Activated CD4-positive, alpha-beta T cell treated with anti-CD3 and anti-CD28 coated beads for 48 hours (primary cell): Measurements from ENCODE around the gene FBXW9.
"Not testable (repeated sequence)": the region's sequence is repeated elsewhere in the genome, so short reads cannot be mapped to it uniquely, and the experiment has no call there.

Experiments used
- DNase-seq: peaks from one replicate; pipeline ENCODE4 v3.0.0-alpha.2; 2020

Gene FBXW9

DNA sequence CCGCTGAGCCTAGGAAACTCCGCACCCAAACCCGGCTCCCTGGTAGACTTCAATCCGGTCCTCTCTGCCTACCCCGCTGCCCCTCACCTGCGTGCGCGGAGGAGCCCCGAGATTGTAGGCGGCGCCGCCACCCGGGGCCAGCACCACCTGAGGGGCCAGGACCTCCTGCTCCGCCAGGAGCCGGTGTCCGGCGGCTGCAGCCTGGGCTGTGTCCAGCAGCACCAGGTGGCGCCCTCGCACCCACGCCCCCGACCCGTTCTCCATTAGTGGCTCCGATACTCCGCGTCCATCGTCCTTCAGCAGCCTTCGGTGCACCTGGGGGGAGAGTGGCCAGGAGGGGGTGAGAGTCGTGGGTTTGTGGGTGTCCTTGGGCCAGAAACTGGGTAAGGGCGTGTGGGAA, 48.3 kb downstream of the FBXW9 start:
- no peak for DNase-seq

DNA sequence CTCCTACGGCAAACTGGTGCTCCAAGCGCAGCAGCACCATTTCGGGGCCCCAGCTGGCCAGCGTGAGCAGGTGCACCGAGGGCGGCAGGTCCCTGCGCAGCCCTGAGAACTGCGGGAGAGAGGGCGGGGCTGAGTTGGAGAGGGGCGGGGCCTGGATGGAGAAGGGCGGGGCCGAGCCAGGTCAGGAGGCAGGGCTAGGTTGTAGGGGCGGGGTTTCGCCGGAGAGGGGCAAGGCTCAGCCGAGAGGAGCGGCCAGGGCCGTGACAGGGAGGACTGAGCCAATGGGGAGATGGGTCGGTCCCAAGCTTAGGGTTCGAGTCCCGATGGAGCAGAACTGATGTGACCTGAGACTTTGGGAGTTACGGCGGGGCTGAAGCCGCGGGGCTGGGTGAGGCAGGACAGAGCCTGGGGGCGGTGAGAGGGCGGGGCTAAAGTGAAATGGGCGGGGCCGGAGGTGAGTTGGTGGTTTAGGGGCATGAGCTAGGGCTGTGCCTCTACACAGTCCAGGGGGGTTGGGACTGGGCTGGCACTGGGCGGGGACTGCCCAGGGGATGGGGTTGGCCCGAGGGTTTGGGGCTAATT, 48.9 kb downstream of the FBXW9 start:
- peak; percentile 73 for DNase-seq

- no peak for DNase-seq
Measured at GRCh38 chr19:12647047-12647446, 49.4 kb downstream of the FBXW9 start.

- no peak for DNase-seq
Measured at GRCh38 chr19:12646551-12646950, 49.9 kb downstream of the FBXW9 start.

DNA sequence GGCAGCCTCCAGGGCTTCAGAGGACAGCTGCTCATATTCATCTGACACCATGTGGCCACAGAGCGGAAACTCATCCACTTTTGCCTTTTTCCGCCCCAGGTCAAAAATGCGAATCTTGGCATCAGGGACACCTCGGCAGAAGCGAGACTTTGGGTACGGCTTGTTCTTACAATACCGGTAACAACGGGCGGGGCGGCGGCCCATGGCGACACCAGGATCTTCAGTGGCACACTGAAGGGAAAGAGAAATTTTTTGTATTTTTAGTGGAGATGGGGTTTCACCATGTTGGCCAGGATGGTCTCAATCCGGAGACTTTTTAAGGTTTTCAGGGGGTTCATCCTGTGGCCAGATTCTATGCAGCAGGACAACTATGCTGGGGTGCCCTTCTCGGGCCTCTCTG, 52.7 kb downstream of the FBXW9 start:
- not testable (repeated sequence) for DNase-seq

DNA sequence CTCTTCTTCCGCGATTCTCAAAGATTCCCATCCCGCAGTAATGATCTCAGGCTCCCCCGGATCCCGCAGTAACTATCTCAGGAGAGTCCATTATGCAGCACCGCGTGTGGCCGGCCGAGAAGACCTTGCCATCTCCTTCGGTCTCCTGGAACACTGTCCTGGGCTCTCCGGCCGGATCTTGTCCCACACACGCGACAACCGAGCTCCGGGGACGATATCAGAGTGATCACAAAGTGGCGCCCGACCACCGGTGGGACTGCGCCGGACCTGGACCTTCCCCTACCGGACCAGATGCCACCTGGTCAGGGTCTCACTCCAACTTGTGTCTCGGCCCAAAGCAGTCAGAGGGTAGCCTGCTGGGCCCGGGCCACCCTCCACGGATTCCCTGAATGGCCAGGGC, 53.9 kb downstream of the FBXW9 start:
- DNase-seq = no peak

GRCh38 chr19:12641456-12641855, 55.0 kb downstream of the FBXW9 start:
- no peak for DNase-seq

- DNase-seq = peak; percentile 94
Measured at GRCh38 chr19:12639901-12640613, 56.4 kb downstream of the FBXW9 start.
